Measurements from ENCODE around the gene ZBP1.

Gene ZBP1

GRCh38 chr20:57596358-57596757 is 23.9 kb downstream of the ZBP1 start:
- FAIRE-seq: no peak

DNA sequence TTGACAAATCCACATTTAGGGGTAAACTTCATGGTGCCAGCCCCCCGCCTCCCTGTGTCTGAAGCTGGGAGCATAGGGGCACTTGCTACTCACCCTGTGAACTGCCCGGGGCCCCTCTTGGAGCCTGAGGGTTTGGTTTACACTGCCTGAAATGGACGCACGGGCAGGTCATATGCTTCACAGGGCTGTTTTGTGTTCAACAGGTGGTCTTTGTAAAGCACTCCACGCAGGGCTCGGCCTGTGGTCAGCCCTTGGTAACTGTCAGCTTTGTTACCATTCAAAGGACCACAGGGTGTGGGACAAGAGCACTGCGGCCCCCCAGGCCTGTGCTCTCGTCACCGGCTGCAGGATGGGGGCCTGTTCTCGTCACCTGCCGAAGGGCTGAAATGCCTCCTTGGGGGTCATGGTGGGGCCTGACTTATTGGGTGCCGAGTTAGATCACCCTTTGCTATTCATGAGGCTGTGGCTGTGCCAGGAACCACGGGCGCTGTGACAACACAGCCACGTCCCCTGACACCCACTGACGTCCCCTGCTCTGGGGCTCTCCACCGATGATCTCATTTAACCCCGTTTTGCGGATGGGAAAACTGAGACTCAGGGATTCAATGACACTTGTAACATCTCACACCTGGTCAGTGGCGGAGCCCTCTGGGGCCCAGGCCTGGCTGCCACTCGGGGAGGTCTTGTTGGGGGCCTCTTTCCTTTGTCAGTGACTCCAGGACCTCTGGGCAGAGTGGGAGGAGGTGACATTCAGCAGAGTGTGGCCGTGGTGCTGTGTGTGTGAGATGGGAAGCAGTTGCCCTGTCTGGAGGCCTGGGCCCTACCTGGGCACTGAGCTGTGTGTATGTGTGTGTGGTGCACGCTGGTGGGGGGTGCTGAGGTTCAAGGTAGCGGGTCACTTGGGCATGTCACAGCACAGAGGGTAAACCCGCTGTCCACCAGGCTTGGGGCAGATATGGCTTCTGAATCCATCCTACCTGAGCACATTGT is 24.9 kb downstream of the ZBP1 start:
- no peak for FAIRE-seq

DNA sequence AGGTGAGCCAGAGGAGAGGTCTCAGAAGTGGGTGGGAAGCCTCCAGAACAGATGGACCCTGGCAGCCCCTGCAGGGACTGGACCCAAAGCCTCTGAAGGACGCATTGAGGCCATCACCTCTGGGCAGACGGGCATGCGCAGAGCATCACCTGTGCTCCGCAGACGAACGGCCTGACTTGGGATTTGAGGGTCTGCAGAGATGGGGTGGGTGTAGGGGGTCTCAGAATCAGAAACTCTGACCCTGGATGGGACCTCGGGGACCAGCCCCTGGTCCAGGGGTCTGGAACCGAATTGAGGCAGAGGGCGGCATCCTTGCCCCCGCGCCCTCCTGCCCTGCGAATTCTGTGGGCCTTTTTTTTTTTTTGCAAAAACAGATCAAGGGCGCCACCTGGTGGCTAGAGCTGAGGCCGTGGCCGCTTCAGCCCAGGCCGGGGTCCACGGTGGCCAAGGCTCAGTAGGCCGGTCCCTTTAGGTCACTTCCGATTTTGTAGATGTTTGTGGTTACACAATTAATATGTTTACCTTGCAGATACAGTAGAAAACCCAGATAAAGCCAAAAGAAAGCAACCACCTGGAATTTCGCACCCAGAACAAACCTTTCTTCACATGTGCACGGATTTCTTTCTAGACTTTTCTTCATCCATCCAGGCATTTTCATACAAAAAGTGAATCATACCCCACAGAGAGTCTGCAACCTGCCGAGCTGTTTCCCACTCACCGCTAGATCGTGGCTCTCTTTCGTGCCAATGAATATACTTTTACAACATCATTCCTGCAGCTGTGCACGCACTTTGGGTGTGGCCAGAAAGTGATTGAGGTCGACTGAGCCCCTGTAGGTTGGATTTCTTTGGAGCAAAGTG is 25.9 kb downstream of the ZBP1 start:
- no peak for FAIRE-seq

DNA sequence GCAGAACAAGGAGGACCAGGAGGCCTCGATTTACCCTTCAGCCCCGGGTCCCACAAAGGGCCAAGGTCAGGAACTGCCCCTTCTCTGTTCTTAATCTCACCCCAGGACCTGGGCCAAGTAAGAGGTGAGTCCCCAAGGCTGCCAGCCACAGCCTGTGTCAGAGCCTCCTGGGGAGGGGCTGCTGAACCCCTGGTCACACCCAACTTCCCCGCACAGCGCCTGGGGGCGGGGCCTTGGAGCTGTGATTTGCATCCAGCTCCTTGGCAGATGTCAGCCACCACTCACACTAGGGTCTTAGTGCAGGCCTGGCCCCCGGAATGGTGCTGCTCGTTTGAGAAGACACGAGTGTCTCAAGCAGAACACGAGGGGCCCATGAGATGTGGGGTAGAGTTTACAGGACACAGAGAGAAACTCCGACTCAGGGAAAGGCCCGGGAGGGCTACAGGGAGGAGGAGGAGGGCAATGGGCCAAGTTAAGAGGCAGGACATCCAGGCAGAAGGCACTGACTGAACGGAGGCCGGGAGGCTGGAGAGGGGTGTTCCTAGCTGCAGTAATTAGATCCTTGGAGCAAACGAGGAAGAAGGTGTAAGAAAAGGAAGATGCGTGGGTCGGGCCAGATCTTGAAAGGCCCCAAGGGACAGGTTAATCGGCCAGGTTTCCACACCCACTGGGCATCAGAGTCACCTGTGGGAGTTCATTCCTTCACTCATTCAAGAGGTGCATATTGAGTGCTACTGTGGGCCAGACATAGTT is 26.9 kb downstream of the ZBP1 start:
- FAIRE-seq: no peak

DNA sequence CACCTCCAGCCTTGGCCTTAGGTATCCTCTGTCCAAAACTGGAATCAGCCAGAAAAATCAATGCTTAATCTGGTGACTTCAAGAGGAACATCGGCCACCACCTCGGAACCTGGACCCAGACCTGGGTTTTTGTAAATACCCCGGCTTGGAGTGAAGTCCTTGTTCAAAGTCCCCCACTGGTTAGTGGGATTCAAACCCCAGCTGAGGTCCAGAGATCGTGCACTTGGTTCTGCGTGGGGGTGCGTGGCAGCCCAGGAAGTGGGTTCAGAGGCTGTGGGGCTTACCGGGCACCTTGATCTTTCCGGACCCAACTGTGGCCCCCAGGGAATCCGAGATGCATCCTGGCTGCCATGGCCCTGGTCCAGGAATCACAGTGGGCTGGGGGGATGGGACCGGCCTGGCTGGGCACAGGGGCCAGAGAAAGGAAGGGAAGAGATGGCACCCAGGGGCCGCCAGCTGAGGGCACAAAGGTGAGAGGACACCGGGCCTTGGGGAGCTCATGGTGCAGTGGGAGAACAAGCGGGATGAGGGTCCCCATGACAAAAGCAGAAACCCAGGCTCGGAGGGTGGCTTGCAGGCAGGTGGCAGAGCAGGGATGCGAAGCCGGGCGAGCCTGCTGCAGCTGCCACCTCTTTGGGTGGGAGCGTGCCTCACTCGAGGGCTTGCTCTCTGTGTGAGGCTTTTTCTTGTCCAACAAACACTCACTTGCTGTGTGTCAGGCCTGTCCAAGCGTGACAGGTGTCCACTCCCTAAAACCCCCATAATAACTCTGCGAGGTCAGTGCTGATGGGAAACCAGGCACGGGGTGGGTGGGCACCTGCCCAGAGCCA is 27.7 kb downstream of the ZBP1 start:
- no peak for FAIRE-seq

GRCh38 chr20:57591289-57592229 is 28.7 kb downstream of the ZBP1 start:
- no peak for FAIRE-seq

- no peak for FAIRE-seq
These were observed 29.5 kb downstream of the ZBP1 start for GRCh38 chr20:57590485-57591288.

DNA sequence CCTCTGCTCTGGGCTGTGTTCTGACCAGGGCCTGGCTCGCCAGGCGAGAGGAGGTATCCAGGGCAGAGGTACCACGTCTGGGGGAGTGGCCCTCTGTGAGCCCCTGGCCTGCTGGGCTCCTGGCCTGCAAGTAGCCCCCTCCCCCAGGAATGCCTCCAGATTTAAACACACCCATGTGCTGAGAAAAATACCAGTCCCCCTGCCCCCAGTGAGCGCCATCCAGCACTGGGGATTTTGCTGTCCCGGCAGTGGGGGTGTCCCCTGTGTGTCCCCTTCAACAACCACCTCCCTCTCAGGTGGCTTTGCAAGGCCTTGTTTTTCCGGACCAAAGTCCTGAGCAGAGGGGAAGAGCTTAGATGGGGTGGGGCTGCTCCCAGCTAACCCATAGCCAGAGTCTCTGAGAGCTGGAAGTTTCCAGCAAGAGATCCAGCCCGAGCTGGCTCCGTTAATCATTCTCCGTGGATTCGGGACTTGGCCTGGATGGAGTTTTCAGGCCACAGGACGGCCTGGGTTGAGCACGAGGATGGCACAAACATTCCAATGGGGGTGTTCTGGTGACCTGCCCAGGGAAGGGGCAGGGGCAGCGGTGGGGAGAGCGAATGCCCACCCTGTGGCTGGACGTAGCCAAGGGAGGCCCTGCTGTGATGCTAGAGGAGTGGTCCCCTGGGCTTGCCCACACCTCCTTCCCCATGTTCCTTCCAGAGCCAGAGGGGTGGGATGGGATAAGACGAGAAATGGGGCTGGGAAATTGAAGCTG is 30.3 kb downstream of the ZBP1 start:
- FAIRE-seq: no peak

GRCh38 chr20:57589123-57589727 is 31.0 kb downstream of the ZBP1 start:
- no peak for FAIRE-seq

- no peak for FAIRE-seq
These were observed 31.6 kb downstream of the ZBP1 start for GRCh38 chr20:57588596-57588995.

- FAIRE-seq: no peak
These were observed 32.2 kb downstream of the ZBP1 start for GRCh38 chr20:57587989-57588377.

GRCh38 chr20:57587278-57587988 is 32.8 kb downstream of the ZBP1 start:
- FAIRE-seq: no peak

- FAIRE-seq: no peak
These were observed 33.3 kb downstream of the ZBP1 start for GRCh38 chr20:57586943-57587277.

- FAIRE-seq: no peak
These were observed 33.8 kb downstream of the ZBP1 start for GRCh38 chr20:57586370-57586793.

DNA sequence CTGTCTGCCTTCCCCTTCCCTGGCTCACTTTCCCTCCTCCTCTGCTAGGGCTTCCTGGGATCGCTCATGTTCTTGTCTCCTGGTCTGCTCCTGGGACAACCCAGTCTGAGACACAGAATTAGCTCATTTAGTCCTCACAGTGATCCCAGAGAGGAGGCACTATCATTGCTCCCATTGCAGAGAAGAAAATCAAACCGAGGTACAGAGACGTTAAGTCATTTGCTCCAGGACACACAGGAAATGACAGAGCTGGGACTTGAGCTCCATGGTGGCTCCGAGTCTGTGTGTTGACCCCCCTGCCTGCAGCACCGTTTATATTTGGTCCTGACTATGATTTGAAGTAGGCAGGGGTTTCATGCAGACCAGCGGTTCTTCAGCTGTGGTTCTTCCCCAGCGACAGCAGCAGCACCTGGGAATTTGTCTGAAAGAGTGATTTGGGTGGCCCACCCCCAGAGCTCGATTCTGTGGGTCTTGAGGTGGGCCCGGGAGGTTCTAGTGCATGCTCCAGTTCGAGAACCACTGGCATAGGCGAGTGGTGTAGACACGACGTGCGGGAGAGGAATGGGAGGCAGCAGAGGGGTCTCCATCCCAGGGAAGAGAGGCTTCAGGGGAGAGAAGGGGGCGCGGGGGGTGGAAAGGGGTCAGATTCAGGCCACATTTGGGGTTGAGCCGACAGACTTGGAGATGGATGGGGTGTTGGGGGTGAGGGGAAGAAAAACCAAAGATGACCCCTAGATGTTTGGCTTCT is 34.6 kb downstream of the ZBP1 start:
- no peak for FAIRE-seq

DNA sequence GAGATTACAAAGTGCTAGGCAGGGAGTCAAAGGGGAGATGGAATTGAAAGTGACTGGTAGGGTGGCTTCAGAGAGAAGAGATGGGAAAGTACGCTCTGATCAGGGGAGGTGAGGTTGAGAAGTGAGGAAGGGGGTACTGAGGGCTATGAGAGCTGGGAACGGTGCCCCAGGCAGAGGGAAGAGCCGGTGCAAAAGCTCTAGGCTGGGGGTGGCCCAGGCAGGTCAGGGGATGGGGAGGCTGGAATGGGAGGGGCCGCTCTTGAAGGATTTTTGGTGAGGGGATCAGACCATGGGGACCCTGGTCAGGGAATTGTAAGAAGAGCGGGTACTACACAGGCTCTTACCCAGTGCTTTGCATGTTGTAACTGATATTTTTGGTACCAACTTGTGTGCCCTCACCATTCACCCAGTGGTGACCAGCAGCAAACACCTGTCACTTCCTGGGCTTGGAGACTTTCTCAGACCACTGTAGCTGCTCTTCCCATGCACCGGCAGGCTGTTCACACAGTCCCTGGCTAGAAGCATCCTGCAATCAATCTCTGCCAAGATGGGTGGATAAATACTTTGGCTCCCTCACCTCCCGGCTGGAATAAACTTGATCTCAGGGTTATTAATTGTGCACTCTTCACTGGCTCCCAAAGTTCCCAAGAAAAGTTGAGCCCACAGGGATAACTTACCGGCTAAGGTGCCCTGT is 35.3 kb downstream of the ZBP1 start:
- FAIRE-seq: no peak

All from endometrium (tissue), 2 donors.